CD4-positive, alpha-beta T cell treated with Interleukin-10 for 1 hour (primary cell): ENCODE results near the gene C22orf23.
"Not testable (repeated sequence)": the region's sequence is repeated elsewhere in the genome, so short reads cannot be mapped to it uniquely, and the experiment has no call there.

Experiments
- DNase-seq: peaks from one replicate; pipeline ENCODE4 v3.0.0-alpha.2; 2020

Gene C22orf23

GRCh38 chr22:37982151-37982785 is 28.9 kb upstream of the C22orf23 start:
- DNase-seq: no peak

GRCh38 chr22:37981282-37982011 is 28.0 kb upstream of the C22orf23 start:
- DNase-seq: no peak

- no peak for DNase-seq
These were observed 26.4 kb upstream of the C22orf23 start for GRCh38 chr22:37979782-37980181.

GRCh38 chr22:37976547-37976946 is 23.1 kb upstream of the C22orf23 start:
- no peak for DNase-seq

GRCh38 chr22:37976022-37976421 is 22.6 kb upstream of the C22orf23 start:
- not testable (repeated sequence) for DNase-seq

GRCh38 chr22:37975153-37975552 is 21.8 kb upstream of the C22orf23 start:
- no peak for DNase-seq

GRCh38 chr22:37973271-37974170 is 20.1 kb upstream of the C22orf23 start:
- no peak for DNase-seq

GRCh38 chr22:37972527-37972926 is 19.1 kb upstream of the C22orf23 start:
- no peak for DNase-seq

GRCh38 chr22:37971475-37972434 is 18.4 kb upstream of the C22orf23 start:
- no peak for DNase-seq

GRCh38 chr22:37970864-37971263 is 17.5 kb upstream of the C22orf23 start:
- no peak for DNase-seq

GRCh38 chr22:37968452-37969251 is 15.3 kb upstream of the C22orf23 start:
- DNase-seq: no peak

GRCh38 chr22:37967637-37968451 is 14.4 kb upstream of the C22orf23 start:
- no peak for DNase-seq

- DNase-seq: no peak
These were observed 13.7 kb upstream of the C22orf23 start for GRCh38 chr22:37967147-37967546.

GRCh38 chr22:37965940-37966664 is 12.7 kb upstream of the C22orf23 start:
- no peak for DNase-seq

GRCh38 chr22:37961062-37961461 is 7.7 kb upstream of the C22orf23 start:
- no peak for DNase-seq

GRCh38 chr22:37959231-37959825 is 5.9 kb upstream of the C22orf23 start:
- DNase-seq: no peak

- no peak for DNase-seq
These were observed 3.8 kb upstream of the C22orf23 start for GRCh38 chr22:37957232-37957631.

- not testable (repeated sequence) for DNase-seq
These were observed 2.5 kb upstream of the C22orf23 start for GRCh38 chr22:37955825-37956397.

- no peak for DNase-seq
These were observed 1.3 kb upstream of the C22orf23 start for GRCh38 chr22:37954686-37955085.
